ENCODE results near the gene TNNI2.
"Not testable (repeated sequence)": the region's sequence is repeated elsewhere in the genome, so short reads cannot be mapped to it uniquely, and the experiment has no call there.

Gene TNNI2

GRCh38 chr11:1863352-1864216 lies 24.8 kb downstream of the TNNI2 start:
- no peak for DNase-seq

- DNase-seq, result no peak
Measured at GRCh38 chr11:1864231-1864630, 25.4 kb downstream of the TNNI2 start.

GRCh38 chr11:1864831-1865665 lies 26.3 kb downstream of the TNNI2 start:
- DNase-seq, result no peak

GRCh38 chr11:1866226-1866625 lies 27.4 kb downstream of the TNNI2 start:
- DNase-seq, result no peak

- DNase-seq, result no peak
Measured at GRCh38 chr11:1866776-1867175, 28.0 kb downstream of the TNNI2 start.

- no peak for DNase-seq
Measured at GRCh38 chr11:1867381-1867780, 28.6 kb downstream of the TNNI2 start.

GRCh38 chr11:1868056-1868635 lies 29.4 kb downstream of the TNNI2 start:
- no peak for DNase-seq

- no peak for DNase-seq
Measured at GRCh38 chr11:1868636-1869291, 30.0 kb downstream of the TNNI2 start.

- DNase-seq, result no peak
Measured at GRCh38 chr11:1869427-1870325, 30.9 kb downstream of the TNNI2 start.

- no peak for DNase-seq
Measured at GRCh38 chr11:1870326-1870696, 31.5 kb downstream of the TNNI2 start.

- DNase-seq, result no peak
Measured at GRCh38 chr11:1870721-1871466, 32.1 kb downstream of the TNNI2 start.

GRCh38 chr11:1871531-1871930 lies 32.8 kb downstream of the TNNI2 start:
- no peak for DNase-seq

- no peak for DNase-seq
Measured at GRCh38 chr11:1872267-1872985, 33.6 kb downstream of the TNNI2 start.

- no peak for DNase-seq
Measured at GRCh38 chr11:1873048-1873812, 34.4 kb downstream of the TNNI2 start.

- not testable (repeated sequence) for DNase-seq
Measured at GRCh38 chr11:1873813-1874150, 35.0 kb downstream of the TNNI2 start.

GRCh38 chr11:1874441-1875092 lies 35.8 kb downstream of the TNNI2 start:
- not testable (repeated sequence) for DNase-seq

GRCh38 chr11:1875093-1875850 lies 36.5 kb downstream of the TNNI2 start:
- no peak for DNase-seq

- DNase-seq, result not testable (repeated sequence)
Measured at GRCh38 chr11:1875851-1876301, 37.1 kb downstream of the TNNI2 start.
